GM18870 (cell line): ENCODE measurements around the gene SPTBN2.
"Not testable (repeated sequence)": the region's sequence is repeated elsewhere in the genome, so short reads cannot be mapped to it uniquely, and the experiment has no call there.

Source experiments
- ATAC-seq: cut with Tn5 transposase; IDR thresholded peaks from one replicate; pipeline ENCODE4 v1.9.1; 2021; ENCODE audit warnings: moderate library complexity; ENCODE audit not compliant: unreplicated experiment

The SPTBN2 gene

DNA sequence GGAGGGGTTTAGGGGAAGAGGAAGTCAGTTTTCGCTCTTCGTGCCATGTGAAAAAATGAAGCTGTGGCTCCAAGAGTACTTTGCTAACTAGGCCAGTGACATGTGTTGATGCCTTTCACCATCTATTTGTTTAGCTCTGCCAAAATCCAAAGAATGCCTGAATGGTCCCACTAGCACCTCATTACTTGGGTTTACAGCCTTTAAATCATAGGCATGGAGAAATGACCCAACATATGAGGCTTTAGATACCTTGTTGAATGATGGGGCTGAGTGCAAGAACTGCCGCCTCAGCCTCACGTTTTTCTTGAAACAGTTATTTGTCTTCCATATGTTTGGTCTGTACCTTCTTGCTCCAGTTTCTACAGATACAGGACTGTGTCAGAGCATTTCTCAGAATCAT is 82.2 kb downstream of the SPTBN2 start:
- no peak for ATAC-seq

DNA sequence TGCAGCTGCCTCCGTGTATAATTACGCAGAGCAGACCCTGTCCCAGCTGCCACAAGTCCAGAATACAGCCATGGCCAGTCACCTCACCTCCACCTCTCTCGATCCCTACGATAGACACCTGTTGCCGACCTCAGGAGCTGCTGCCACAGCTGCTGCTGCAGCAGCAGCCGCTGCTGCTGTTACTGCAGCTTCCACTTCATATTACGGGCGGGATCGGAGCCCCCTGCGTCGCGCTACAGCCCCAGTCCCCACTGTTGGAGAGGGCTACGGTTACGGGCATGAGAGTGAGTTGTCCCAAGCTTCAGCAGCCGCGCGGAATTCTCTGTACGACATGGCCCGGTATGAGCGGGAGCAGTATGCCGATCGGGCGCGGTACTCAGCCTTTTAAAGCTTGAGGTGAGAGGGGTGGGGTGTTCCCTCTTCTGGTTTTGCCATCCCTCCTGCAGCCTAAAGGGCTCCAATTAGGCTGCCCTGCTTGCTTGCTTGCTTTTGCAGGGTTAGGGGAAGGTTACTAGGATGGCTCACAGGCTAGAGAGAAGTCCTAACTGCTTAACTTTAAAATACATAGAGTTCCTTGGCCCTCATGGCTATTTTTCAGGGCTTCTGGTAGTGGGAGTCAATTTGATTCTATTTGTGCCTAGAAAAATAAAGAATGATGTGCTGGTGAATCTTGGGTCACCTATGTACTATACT is 85.1 kb downstream of the SPTBN2 start:
- no peak for ATAC-seq

DNA sequence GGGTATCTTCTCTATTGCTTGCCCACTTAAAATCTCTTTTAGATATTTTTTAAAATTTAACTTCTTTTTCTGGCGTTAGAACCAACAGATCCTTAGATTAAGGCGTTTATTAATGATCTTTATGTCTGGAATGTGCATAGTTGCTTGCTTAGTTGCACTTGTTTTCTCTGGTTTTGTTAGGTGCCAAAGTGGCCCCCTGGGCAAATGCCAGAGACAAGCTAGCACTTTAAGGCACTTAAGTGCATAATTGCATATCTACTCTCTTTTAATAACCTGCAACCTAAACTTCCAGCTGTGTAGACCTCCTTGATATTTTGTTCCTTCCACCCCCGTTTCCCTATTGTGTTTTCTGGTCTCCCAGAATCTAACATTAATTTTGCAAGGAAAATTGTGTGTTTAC is 87.2 kb downstream of the SPTBN2 start:
- ATAC-seq = no peak

DNA sequence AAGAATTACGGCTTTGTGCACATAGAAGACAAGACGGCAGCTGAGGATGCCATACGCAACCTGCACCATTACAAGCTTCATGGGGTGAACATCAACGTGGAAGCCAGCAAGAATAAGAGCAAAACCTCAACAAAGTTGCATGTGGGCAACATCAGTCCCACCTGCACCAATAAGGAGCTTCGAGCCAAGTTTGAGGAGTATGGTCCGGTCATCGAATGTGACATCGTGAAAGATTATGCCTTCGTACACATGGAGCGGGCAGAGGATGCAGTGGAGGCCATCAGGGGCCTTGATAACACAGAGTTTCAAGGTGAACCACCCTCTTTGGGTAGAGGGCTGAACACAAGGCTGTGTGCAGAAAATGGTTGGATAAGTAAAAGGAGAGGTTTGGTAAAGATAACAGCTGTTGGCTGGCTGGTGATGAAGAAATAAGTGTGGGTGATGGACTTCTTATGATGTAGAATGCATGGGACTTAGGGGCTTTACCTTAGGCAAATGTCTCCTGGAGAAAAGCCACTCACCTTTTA is 89.1 kb downstream of the SPTBN2 start:
- not testable (repeated sequence) for ATAC-seq

DNA sequence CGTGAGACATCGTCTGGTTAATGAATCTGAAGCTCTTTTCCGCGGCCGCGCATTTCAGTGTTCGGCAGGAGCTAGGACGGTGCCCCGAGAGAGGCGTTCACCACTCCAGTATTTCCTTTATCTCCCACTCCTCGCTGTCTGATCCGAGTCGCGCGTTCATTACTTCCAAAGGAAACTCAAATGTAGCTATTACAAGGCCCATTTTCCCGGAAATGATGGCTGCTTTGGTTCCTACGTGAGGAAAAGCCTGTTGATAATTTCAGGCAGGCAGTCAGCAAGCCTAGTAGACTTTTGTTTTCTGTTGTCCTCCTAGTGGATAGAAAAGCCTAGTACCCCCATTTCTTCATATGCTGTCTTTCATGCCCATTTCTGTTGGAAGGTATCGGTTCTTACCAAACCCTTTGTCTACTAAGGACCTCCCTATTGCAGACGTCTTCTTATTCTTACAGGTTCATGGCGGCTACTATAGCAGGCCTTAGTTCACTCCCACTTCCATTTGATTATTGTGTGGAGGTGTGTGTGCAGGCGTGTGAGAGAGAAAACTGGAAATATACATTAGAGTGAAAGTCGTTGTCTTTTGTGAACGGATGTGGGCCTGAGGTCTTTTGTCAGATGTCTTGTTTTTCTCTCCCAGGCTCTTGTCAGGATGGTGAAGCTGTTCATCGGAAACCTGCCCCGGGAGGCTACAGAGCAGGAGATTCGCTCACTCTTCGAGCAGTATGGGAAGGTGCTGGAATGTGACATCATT is 89.8 kb downstream of the SPTBN2 start:
- ATAC-seq = no peak

DNA sequence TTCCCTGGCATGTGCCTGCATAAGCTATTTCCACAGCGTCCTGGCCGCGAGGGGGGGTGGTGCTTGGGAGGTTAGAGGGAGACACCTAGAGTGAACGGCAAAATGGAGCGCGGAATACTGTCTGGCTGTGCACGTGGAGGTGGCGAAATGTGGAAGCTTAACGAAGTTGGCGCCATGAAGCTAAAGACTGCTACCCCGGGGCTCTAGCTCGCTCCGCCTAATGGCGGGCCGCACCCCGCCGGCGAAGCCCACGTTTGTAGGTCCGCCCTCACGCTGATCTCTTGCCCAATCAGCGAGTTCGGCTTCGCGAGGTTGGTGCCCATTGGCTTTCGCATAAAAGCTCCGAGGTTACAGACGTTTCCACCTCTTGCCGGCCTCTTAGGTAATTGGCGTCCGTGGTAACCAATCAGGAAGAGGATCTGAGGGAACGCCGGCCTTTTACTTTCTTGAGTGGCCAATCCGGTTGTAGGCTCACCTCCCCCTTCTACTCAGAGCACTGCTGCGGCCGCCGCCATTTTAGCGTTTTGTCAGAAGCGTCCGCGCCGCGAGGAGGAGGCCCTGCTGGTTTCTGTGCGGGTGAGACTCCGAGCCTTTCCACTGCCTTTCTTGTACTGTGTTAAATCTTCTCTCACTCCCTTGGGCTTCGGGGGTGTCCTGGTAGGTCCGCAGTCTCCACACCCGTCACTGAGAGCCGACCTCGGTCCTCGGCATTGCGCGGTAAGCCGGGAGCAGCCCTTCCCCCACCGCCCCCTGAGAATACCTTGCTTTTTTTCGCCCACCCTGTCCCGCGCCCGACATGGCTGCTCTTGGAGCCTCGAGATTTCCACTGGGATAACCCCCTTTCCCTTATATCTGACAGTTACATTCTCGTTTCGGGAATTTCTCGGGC is 90.6 kb downstream of the SPTBN2 start, which contains the start of gene RBM4:
RBM4 (plus strand) TSS at position 527 of the 889 bp plus-strand sequence. CDS start 1,009 bp downstream, outside the sequence.
- ATAC-seq = peak; percentile 93

DNA sequence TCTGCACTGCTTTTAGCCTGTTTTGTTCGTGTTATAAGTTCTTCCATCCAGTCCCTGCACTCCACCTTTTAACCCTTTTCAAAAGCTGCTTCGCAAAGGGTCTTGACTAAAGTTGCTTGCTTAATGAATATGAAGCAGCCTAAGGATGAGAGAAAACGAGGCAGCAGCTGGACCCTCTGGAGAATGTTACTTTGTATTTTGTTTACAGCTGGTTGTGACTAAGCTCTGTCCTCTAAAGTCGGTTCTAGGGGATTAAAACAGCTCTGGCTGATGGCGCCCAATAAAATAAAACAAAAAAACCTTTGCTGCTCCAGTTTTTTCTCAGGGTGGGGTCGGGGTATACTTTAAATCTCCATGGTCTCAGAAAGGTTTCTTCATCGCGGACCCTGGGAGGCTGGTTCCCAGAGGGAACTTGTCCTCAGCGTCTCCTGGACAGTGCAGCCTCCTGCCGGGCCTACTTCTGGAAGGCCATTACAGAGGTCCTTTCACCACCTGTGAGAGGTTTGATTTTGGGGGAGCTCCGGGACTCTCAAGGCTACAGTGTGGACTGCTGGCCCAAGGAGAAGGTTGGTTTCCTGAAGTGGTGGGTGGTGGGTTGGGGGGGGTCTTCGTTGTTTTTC is 91.3 kb downstream of the SPTBN2 start:
- ATAC-seq = no peak

DNA sequence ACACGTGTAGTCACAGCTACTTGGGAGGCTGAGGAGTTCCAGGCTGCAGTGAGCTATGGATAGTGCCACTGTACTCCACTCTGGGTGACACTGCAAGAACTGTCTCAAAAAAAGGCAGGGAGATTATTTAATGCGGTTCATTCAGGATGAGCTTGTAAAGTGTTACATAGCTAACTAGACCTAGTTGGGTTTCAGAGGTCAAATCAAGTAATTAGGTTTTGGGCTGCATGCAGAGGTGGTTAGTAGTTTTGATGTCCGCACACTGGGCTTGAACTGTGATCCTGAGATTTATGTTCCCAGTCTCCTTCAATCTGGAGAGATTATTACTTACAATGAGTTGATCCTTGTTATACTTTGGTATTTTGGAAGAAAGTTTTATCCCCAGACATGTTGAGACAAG is 92.6 kb downstream of the SPTBN2 start:
- no peak for ATAC-seq
